Measurements from ENCODE around the gene MAST4. TPM values are rescaled to one million over a fixed set of nuclear protein-coding genes. Genes with fewer than 3 reads are reported as not detected.

MAST4 gene
- total and polyA plus RNA-seq, 12 donors: 29.6 to 93.3 (median 76.6) TPM

GRCh38 chr5:66587771-66588170 lies 8.4 kb upstream of the MAST4 start:
- peaks cover 0 to 11% (median 0%) of the 10 kb centered on the region in 7 donors for H3K27me3 ChIP-seq
- intact Hi-C loops (cut with DNase I): loop anchor here in 1 of 10 donors (10.0 kb wide), 1 partner anchor 283 kb away; no protein-coding TSS in a partner anchor
- ATAC-seq (no peak), DNase-seq (no peak)
- H3K4me1 ChIP-seq: peaks cover 0 to 11% (median 0%) of the 10 kb centered on the region in 9 donors
- no peak overlapping the region for H3K4me3 ChIP-seq
- H3K9me3 ChIP-seq: no peaks in the 10 kb centered on the region
- no peak overlapping the region for H3K27ac ChIP-seq
- TF ChIP-seq CTCF (IDR thresholded peaks at IDR 0.05): no peak
- no peaks in the 10 kb centered on the region for H3K36me3 ChIP-seq
- 86 to 94% methylated on average over 4 of the region's 4 CpGs for WGBS, 2 donors

GRCh38 chr5:66596636-66597182 lies 516 bp downstream of the MAST4 start:
- peaks cover 0 to 56% (median 22%) of the 10 kb centered on the region in 9 donors for H3K4me1 ChIP-seq
- TF ChIP-seq CTCF (IDR thresholded peaks at IDR 0.05): no peak
- peak overlapping the region; percentile 63 to 90 (median 75) for H3K4me3 ChIP-seq
- 0 to 1% methylated on average over 56 of the region's 56 CpGs for WGBS, 2 donors
- H3K9me3 ChIP-seq: no peaks in the 10 kb centered on the region
- DNase-seq (peak in 1 of 2 donors; percentile 28), ATAC-seq (peak in 7 of 8 donors; percentile 13 to 51 (median 30))
- intact Hi-C loops (cut with DNase I): loop anchor here in 6 of 10 donors (2.0 to 10.0 kb wide), 7 partner anchors 41 to 292 kb away; no protein-coding TSS in a partner anchor
- peaks cover 0 to 78% (median 0%) of the 10 kb centered on the region in 7 donors for H3K27me3 ChIP-seq
- no peaks in the 10 kb centered on the region for H3K36me3 ChIP-seq
- H3K27ac ChIP-seq: peak overlapping the region; percentile 44 to 83 (median 80)

GRCh38 chr5:66597183-66597757 lies 1.1 kb downstream of the MAST4 start:
- Histone ChIP-seq H3K36me3 (no peaks in the 10 kb centered on the region), H3K4me3 (peak overlapping the region; percentile 63 to 90 (median 75)), H3K9me3 (no peaks in the 10 kb centered on the region), H3K27ac (peak overlapping the region; percentile 44 to 83 (median 80)), H3K27me3 (peaks cover 0 to 76% (median 0%) of the 10 kb centered on the region in 7 donors), H3K4me1 (peaks cover 0 to 62% (median 20%) of the 10 kb centered on the region in 9 donors)
- peak; percentile 18 to 75 (median 60) for ATAC-seq
- DNase-seq: peak; percentile 51 to 67
- 0 to 1% methylated on average over 35 of the region's 35 CpGs for WGBS, 2 donors
- TF ChIP-seq CTCF (IDR thresholded peaks at IDR 0.05): peak in 4 of 9 donors; percentile 5 to 40 (median 26)
- intact Hi-C loops (cut with DNase I): loop anchor here in 6 of 10 donors (2.0 to 10.0 kb wide), 7 partner anchors 40 to 292 kb away; no protein-coding TSS in a partner anchor

- no peak overlapping the region for H3K4me3 ChIP-seq
- no peak for DNase-seq
- WGBS, 2 donors: 94 to 95% methylated on average over 1 of the region's 1 CpG
- intact Hi-C loops (cut with DNase I): loop anchor here in 2 of 10 donors (10.0 kb wide), 2 partner anchors 122 to 142 kb away; no protein-coding TSS in a partner anchor
- no peaks in the 10 kb centered on the region for H3K36me3 ChIP-seq
- peaks cover 0 to 43% (median 10%) of the 10 kb centered on the region in 9 donors for H3K4me1 ChIP-seq
- ATAC-seq: no peak
- H3K27ac ChIP-seq: no peak overlapping the region
- TF ChIP-seq CTCF (IDR thresholded peaks at IDR 0.05): no peak
- H3K9me3 ChIP-seq: no peaks in the 10 kb centered on the region
- peaks cover 0 to 30% (median 0%) of the 10 kb centered on the region in 7 donors for H3K27me3 ChIP-seq
Observed at GRCh38 chr5:66602621-66603020, 6.4 kb downstream of the MAST4 start.
